Measurements from ENCODE around the gene PDZK1IP1. TPM values are rescaled to one million over a fixed set of nuclear protein-coding genes. Genes with fewer than 3 reads are reported as not detected.
A peak's percentile ranks its signal among the peaks of the same experiment; 100 is the strongest.

Gene PDZK1IP1
- total RNA-seq, 6 experiments from 2014 or later = not detected

- Mint-ChIP-seq H3K27me3 (ENCODE audit: insufficient read depth) (peaks cover 12% of the 10 kb centered on the region), H3K4me1 (ENCODE audit: low read depth) (peaks cover 32% of the 10 kb centered on the region), H3K4me3 (peak overlapping the region; percentile 8; the same call in 1 of the 2 replicates), H3K27ac (no peak overlapping the region), H3K36me3 (ENCODE audit: low read depth) (no peaks in the 10 kb centered on the region), H3K9me3 (no peaks in the 10 kb centered on the region)
- no peak for TF ChIP-seq CTCF (IDR thresholded peaks at IDR 0.05)
- DNase-seq = no peak
These were observed 2.2 kb upstream of the PDZK1IP1 start for GRCh38 chr1:47191940-47192457.

DNA sequence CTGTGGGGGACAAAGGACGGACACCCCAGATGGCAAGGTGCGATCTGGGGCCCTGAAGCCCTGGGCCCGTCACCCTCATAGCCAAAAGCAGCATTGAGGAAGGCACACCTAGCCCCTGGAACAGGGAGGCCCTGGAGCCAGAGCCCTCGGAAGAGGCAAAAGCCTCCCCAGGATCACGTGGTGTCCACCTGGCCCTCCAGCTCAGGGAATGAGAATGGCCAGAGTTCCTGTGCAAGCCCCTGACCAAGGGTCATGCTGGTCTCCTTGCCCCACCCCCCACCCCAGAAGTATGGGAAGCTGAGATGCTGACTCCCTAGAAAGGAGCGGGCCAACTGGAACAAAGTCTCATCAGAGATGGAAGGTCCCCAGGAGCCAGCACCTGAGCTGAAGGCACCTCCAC is 1.0 kb upstream of the PDZK1IP1 start:
- peaks cover 17% of the 10 kb centered on the region for H3K27me3 Mint-ChIP-seq (ENCODE audit: insufficient read depth)
- H3K4me1 Mint-ChIP-seq (ENCODE audit: low read depth) = peaks cover 32% of the 10 kb centered on the region
- H3K36me3 Mint-ChIP-seq (ENCODE audit: low read depth) = no peaks in the 10 kb centered on the region
- no peak for TF ChIP-seq CTCF (IDR thresholded peaks at IDR 0.05)
- no peaks in the 10 kb centered on the region for H3K9me3 Mint-ChIP-seq
- no peak overlapping the region for H3K27ac Mint-ChIP-seq
- DNase-seq = no peak
- no peak overlapping the region for H3K4me3 Mint-ChIP-seq

GRCh38 chr1:47190509-47190855 is 646 bp upstream of the PDZK1IP1 start:
- peaks cover 17% of the 10 kb centered on the region for H3K27me3 Mint-ChIP-seq (ENCODE audit: insufficient read depth)
- no peaks in the 10 kb centered on the region for H3K36me3 Mint-ChIP-seq (ENCODE audit: low read depth)
- TF ChIP-seq CTCF (IDR thresholded peaks at IDR 0.05) = no peak

GRCh38 chr1:47188791-47189785 is 748 bp downstream of the PDZK1IP1 start:
- peaks cover 32% of the 10 kb centered on the region for H3K4me1 Mint-ChIP-seq (ENCODE audit: low read depth)
- no peak overlapping the region for H3K4me3 Mint-ChIP-seq
- H3K36me3 Mint-ChIP-seq (ENCODE audit: low read depth) = no peaks in the 10 kb centered on the region
- H3K27me3 Mint-ChIP-seq (ENCODE audit: insufficient read depth) = peaks cover 17% of the 10 kb centered on the region
- no peaks in the 10 kb centered on the region for H3K9me3 Mint-ChIP-seq
- no peak for TF ChIP-seq CTCF (IDR thresholded peaks at IDR 0.05)
- no peak for DNase-seq
- no peak overlapping the region for H3K27ac Mint-ChIP-seq

More at GRCh38 chr1:47190509-47190855, 646 bp upstream of the PDZK1IP1 start:
- DNase-seq = no peak
- H3K27ac Mint-ChIP-seq = peak overlapping the region; percentile 5; the same call in 1 of the 2 replicates
- no peak overlapping the region for H3K4me3 Mint-ChIP-seq
- H3K9me3 Mint-ChIP-seq = no peaks in the 10 kb centered on the region
- peaks cover 32% of the 10 kb centered on the region for H3K4me1 Mint-ChIP-seq (ENCODE audit: low read depth)

DNA sequence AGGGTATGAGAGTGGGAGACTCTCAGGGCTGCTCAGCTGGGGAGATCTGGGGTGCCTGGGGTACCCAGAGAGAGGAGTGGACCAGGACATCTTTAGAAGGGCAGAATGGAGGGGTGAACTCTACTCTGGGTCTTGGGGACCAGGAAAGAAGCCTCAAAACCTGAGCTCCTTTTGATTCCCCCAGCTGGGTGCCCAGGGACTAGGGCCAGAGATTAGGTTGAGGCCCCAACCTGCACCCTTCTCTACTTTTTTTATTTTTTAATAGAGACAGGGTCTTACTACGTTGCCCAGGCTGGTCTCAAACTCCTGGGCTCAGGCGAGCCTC is 1.9 kb downstream of the PDZK1IP1 start:
- Mint-ChIP-seq H3K36me3 (ENCODE audit: low read depth) (no peaks in the 10 kb centered on the region), H3K27ac (no peak overlapping the region), H3K9me3 (no peaks in the 10 kb centered on the region), H3K4me1 (ENCODE audit: low read depth) (peaks cover 28% of the 10 kb centered on the region), H3K27me3 (ENCODE audit: insufficient read depth) (peaks cover 16% of the 10 kb centered on the region), H3K4me3 (no peak overlapping the region)
- TF ChIP-seq CTCF (IDR thresholded peaks at IDR 0.05) = no peak
- DNase-seq = no peak

Measured in HFFc6 (cell line).